Pancreas (tissue), 10 donors: ENCODE measurements around the gene COMMD4. TPM values are rescaled to one million over a fixed set of nuclear protein-coding genes. Genes with fewer than 3 reads are reported as not detected.
"Not testable (repeated sequence)": the region's sequence is repeated elsewhere in the genome, so short reads cannot be mapped to it uniquely, and the experiment has no call there.

Source experiments
- ATAC-seq, 4 donors: fragments of 200-7000 bp; cut with Tn5 transposase; one replicate each; pipeline versions ENCODE4 v1.8.0 to v1.9.1; 2020; ENCODE audit warnings: mild to moderate bottlenecking in 4 of 4, moderate library complexity in 4 of 4
- DNase-seq, 6 donors: peaks; one replicate each; pipeline ENCODE4 v3.0.0-alpha.2; 2020
- FAIRE-seq: peaks from 2 replicates; lab custom pipeline; 2012; peaks lifted over from hg19 to GRCh38; lab: Jason Lieb, UNC
- H3K27ac ChIP-seq, 4 donors: fragments of 200-600 bp; sonication (generic); 1 replicate in 3 of 4; 2 replicates in 1 of 4; pipeline versions ENCODE4 v1.5.0 to v1.8.0; 2020
- H3K27me3 ChIP-seq, 4 donors: fragments of 200-600 bp; one replicate each; pipeline ENCODE4 v1.8.0; 2021
- H3K36me3 ChIP-seq, 3 donors: fragments of 200-600 bp; sonication (generic) in 1 of 3; one replicate each; pipeline versions ENCODE4 v1.5.0 to v1.8.0; 2020 to 2021
- H3K4me1 ChIP-seq, 3 donors: fragments of 200-600 bp; one replicate each; pipeline ENCODE4 v1.8.0; 2021
- H3K4me3 ChIP-seq, 4 donors: fragments of 200-600 bp; sonication (generic) in 2 of 4; one replicate each; pipeline versions ENCODE4 v1.5.0 to v1.8.0; 2020 to 2021
- H3K9me3 ChIP-seq, 4 donors: fragments of 200-600 bp; one replicate each; pipeline ENCODE4 v1.8.0; 2021
- CTCF ChIP-seq, 4 donors: fragments of 200-600 bp; sonication (generic) in 3 of 4; IDR thresholded peaks; one replicate each; pipeline versions ENCODE4 v1.5.0 to v1.8.0; 2021; ENCODE audit warnings: antibody characterized with exemption in 4 of 4
- WGBS, 2 donors: extraction: QIAGEN DNeasy Blood & Tissue Kit; methylation state at CpG; one replicate each; pipeline ENCODE4 v1.1.7; 2013; 5-methylcytosine and 5-hydroxymethylcytosine counted together
- intact Hi-C, 3 donors: fragments of 100-400 bp; cut with DNase I; formaldehyde crosslinking; loops; one replicate each; pipeline versions ENCODE4 v1.11.1 to v1.14.2; 2022
- polyA plus RNA-seq, 2 donors: library from polyadenylated mRNA; stranded (reverse); fragments of 200-250 nt; gene quantifications; one replicate each; pipeline ENCODE4 v1.2.3, GENCODE V29; 2013
- total RNA-seq, 6 donors: library from RNA; stranded (reverse); fragmentation: NEBNext Ultra II Directional in 4 of 6; extraction: Animal tissue kit (Norgen Biotek cat#: 25700) in 4 of 6; gene quantifications; one replicate each; pipeline versions ENCODE4 v1.2.1 to v1.2.4, GENCODE V29; 2021 to 2023
- donor health status: healthy with polysubstance abuse.
- donor health status: DM: no; HTN: no; CAD: no; lungs with moderate emphysema.
- donor health status: DM: no; HTN: no; CAD: no.
- donor health status: control.
- donor health status: control.
- donor health status: Bipolar disorder and iron deficiency.
- donor health status: DM: yes; HTN: yes; CAD: no.
- donor health status: DM: no; HTN: no; CAD: no.
- donor health status: DM: no; HTN: no; CAD: no.
- donor health status: DM: yes; HTN: yes; CAD: no.

COMMD4 gene
- total and polyA plus RNA-seq, 8 donors, result 19.6 to 97.7 (median 26.3) TPM

GRCh38 chr15:75346796-75347221 is 10.9 kb downstream of the COMMD4 start, which contains the start of gene NEIL1:
Gene NEIL1 (plus strand): TSS chr15:75347039. CDS start chr15:75348906, 1,867 bp downstream.
- DNase-seq, result no peak
- peak within 1 kb of the TSS; percentile 53 to 66 (median 58) for H3K27ac ChIP-seq
- no peaks in the 10 kb centered on the region for H3K27me3 ChIP-seq
- no peak for FAIRE-seq
- H3K36me3 ChIP-seq, result no peaks in the 10 kb centered on the region
- TF ChIP-seq CTCF (IDR thresholded peaks at IDR 0.05), result no peak
- intact Hi-C loops, result no loop called here
- ATAC-seq, result peak; percentile 4 to 11 (median 4)
- no peaks in the 10 kb centered on the region for H3K9me3 ChIP-seq
- peak within 1 kb of the TSS; percentile 79 to 99 (median 88) for H3K4me3 ChIP-seq
- H3K4me1 ChIP-seq, result peaks cover 0 to 7% (median 0%) of the 10 kb centered on the region in 3 donors
- WGBS, 2 donors, result 25 to 32% methylated on average over 20 of the region's 20 CpGs

- no peaks in the 10 kb centered on the region for H3K27me3 ChIP-seq
- H3K27ac ChIP-seq, result peak overlapping the region; percentile 53 to 66 (median 58)
- 0 to 1% methylated on average over 65 of the region's 65 CpGs for WGBS, 2 donors
- DNase-seq, result peak; percentile 67 to 92 (median 74)
- H3K4me3 ChIP-seq, result peak overlapping the region; percentile 79 to 99 (median 88)
- TF ChIP-seq CTCF (IDR thresholded peaks at IDR 0.05), result no peak
- H3K4me1 ChIP-seq, result peaks cover 0 to 7% (median 0%) of the 10 kb centered on the region in 3 donors
- H3K36me3 ChIP-seq, result no peaks in the 10 kb centered on the region
- no peaks in the 10 kb centered on the region for H3K9me3 ChIP-seq
- ATAC-seq, result peak; percentile 76 to 87 (median 84)
- intact Hi-C loops, result no loop called here
- no peak for FAIRE-seq
Observed at GRCh38 chr15:75347222-75348033, 11.6 kb downstream of the COMMD4 start.

- Histone ChIP-seq H3K9me3 (no peaks in the 10 kb centered on the region), H3K27me3 (no peaks in the 10 kb centered on the region), H3K4me3 (peak overlapping the region; percentile 79 to 99 (median 88)), H3K27ac (peak overlapping the region; percentile 53 to 66 (median 58)), H3K4me1 (peaks cover 0 to 7% (median 0%) of the 10 kb centered on the region in 3 donors), H3K36me3 (no peaks in the 10 kb centered on the region)
- TF ChIP-seq CTCF (IDR thresholded peaks at IDR 0.05), result no peak
- ATAC-seq, result peak; percentile 45 to 54 (median 52)
- intact Hi-C loops, result no loop called here
- 0 to 1% methylated on average over 34 to 45 of the region's 45 CpGs for WGBS, 2 donors
- peak in 3 of 6 donors; percentile 62 to 78 (median 72) for DNase-seq
- FAIRE-seq, result no peak
Observed at GRCh38 chr15:75348034-75348561, 12.2 kb downstream of the COMMD4 start.

GRCh38 chr15:75348562-75349350 is 12.9 kb downstream of the COMMD4 start:
- no peak for FAIRE-seq
- no peaks in the 10 kb centered on the region for H3K36me3 ChIP-seq
- no peaks in the 10 kb centered on the region for H3K27me3 ChIP-seq
- 20 to 21% methylated on average over 45 to 46 of the region's 46 CpGs for WGBS, 2 donors
- DNase-seq, result peak in 4 of 6 donors; percentile 55 to 87 (median 68)
- H3K9me3 ChIP-seq, result no peaks in the 10 kb centered on the region
- intact Hi-C loops, result no loop called here
- TF ChIP-seq CTCF (IDR thresholded peaks at IDR 0.05), result no peak
- ATAC-seq, result peak; percentile 16 to 43 (median 32)
- peaks cover 0 to 7% (median 0%) of the 10 kb centered on the region in 3 donors for H3K4me1 ChIP-seq
- peak overlapping the region; percentile 79 to 99 (median 88) for H3K4me3 ChIP-seq
- H3K27ac ChIP-seq, result peak overlapping the region; percentile 22 to 66 (median 56)

GRCh38 chr15:75349351-75349669 is 13.4 kb downstream of the COMMD4 start:
- intact Hi-C loops, H3K27ac ChIP-seq, H3K27me3 ChIP-seq, H3K9me3 ChIP-seq, ATAC-seq, FAIRE-seq, DNase-seq, H3K4me1 ChIP-seq, H3K36me3 ChIP-seq: not testable (repeated sequence)
- WGBS, 2 donors, result 77 to 80% methylated on average over 8 of the region's 8 CpGs
- H3K4me3 ChIP-seq, result peak overlapping the region in 2 of 4 donors; percentile 79 to 99
